Activated CD8-positive, alpha-beta memory T cell treated with anti-CD3 and anti-CD28 coated beads, Interleukin-2, amount 50 U/mL, for 24 hours (primary cell): ENCODE data around the gene TM9SF3.

Source experiments
- DNase-seq: peaks from one replicate; pipeline ENCODE4 v3.0.0-alpha.2; 2020; ENCODE audit errors: extremely low read depth

The TM9SF3 gene

GRCh38 chr10:96511044-96511945 lies 75.5 kb downstream of the TM9SF3 start:
- DNase-seq = no peak

GRCh38 chr10:96509017-96509641 lies 77.7 kb downstream of the TM9SF3 start:
- DNase-seq = no peak

GRCh38 chr10:96507044-96507443 lies 79.8 kb downstream of the TM9SF3 start:
- DNase-seq = no peak

- DNase-seq = no peak
Measured at GRCh38 chr10:96505150-96506136, 81.4 kb downstream of the TM9SF3 start.

- no peak for DNase-seq
Measured at GRCh38 chr10:96502561-96503282, 84.1 kb downstream of the TM9SF3 start.

GRCh38 chr10:96501985-96502384 lies 84.8 kb downstream of the TM9SF3 start:
- DNase-seq = no peak

GRCh38 chr10:96500519-96500918 lies 86.3 kb downstream of the TM9SF3 start:
- no peak for DNase-seq

GRCh38 chr10:96500050-96500449 lies 86.8 kb downstream of the TM9SF3 start:
- no peak for DNase-seq

- DNase-seq = no peak
Measured at GRCh38 chr10:96497391-96497790, 89.4 kb downstream of the TM9SF3 start.

GRCh38 chr10:96496281-96496925 lies 90.4 kb downstream of the TM9SF3 start:
- DNase-seq = no peak

- DNase-seq = no peak
Measured at GRCh38 chr10:96495544-96495943, 91.3 kb downstream of the TM9SF3 start.

- no peak for DNase-seq
Measured at GRCh38 chr10:96494694-96495093, 92.1 kb downstream of the TM9SF3 start.

GRCh38 chr10:96493871-96494525 lies 92.8 kb downstream of the TM9SF3 start:
- DNase-seq = no peak

- no peak for DNase-seq
Measured at GRCh38 chr10:96493254-96493653, 93.6 kb downstream of the TM9SF3 start.

- no peak for DNase-seq
Measured at GRCh38 chr10:96491303-96491702, 95.5 kb downstream of the TM9SF3 start.

- no peak for DNase-seq
Measured at GRCh38 chr10:96488161-96488935, 98.5 kb downstream of the TM9SF3 start.

GRCh38 chr10:96482815-96483588 lies 103.8 kb downstream of the TM9SF3 start:
- no peak for DNase-seq

- no peak for DNase-seq
Measured at GRCh38 chr10:96478355-96478754, 108.5 kb downstream of the TM9SF3 start.

- no peak for DNase-seq
Measured at GRCh38 chr10:96473866-96474265, 112.9 kb downstream of the TM9SF3 start.
